Measurements from ENCODE around the gene LILRA1.

- no peak for TF ChIP-seq RBM22 (optimal IDR thresholded peaks at IDR 0.05; ENCODE audit: low read length)
- TF ChIP-seq RNF2 (conservative IDR thresholded peaks at IDR 0.05; ENCODE audit: low read depth), result no peak
- TF ChIP-seq, protein P1, sequence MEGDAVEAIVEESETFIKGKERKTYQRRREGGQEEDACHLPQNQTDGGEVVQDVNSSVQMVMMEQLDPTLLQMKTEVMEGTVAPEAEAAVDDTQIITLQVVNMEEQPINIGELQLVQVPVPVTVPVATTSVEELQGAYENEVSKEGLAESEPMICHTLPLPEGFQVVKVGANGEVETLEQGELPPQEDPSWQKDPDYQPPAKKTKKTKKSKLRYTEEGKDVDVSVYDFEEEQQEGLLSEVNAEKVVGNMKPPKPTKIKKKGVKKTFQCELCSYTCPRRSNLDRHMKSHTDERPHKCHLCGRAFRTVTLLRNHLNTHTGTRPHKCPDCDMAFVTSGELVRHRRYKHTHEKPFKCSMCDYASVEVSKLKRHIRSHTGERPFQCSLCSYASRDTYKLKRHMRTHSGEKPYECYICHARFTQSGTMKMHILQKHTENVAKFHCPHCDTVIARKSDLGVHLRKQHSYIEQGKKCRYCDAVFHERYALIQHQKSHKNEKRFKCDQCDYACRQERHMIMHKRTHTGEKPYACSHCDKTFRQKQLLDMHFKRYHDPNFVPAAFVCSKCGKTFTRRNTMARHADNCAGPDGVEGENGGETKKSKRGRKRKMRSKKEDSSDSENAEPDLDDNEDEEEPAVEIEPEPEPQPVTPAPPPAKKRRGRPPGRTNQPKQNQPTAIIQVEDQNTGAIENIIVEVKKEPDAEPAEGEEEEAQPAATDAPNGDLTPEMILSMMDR (CRISPR knock-in tag; IDR thresholded peaks at IDR 0.05), result no peak
- TF ChIP-seq ZNF790 (CRISPR knock-in tag; IDR thresholded peaks at IDR 0.05; ENCODE audit: borderline replicate concordance), result no peak
- no peak for TF ChIP-seq EEA1 (CRISPR knock-in tag; IDR thresholded peaks at IDR 0.05; ENCODE audit: borderline replicate concordance)
- no peak for TF ChIP-seq ZFP37 (CRISPR knock-in tag; IDR thresholded peaks at IDR 0.05; ENCODE audit: borderline replicate concordance)
- TF ChIP-seq PREB (CRISPR knock-in tag; IDR thresholded peaks at IDR 0.05), result no peak
- no peak for TF ChIP-seq NONO (IDR thresholded peaks at IDR 0.05)
- no peak for TF ChIP-seq NONO (CRISPR knock-in tag; conservative IDR thresholded peaks at IDR 0.05)
Measured at GRCh38 chr19:54633401-54633800, 40.0 kb downstream of the LILRA1 start.

Measured in HepG2 (cell line).